HG03064 (cell line): ENCODE measurements around the gene TTC6.

Experiments
- ATAC-seq: cut with Tn5 transposase; IDR thresholded peaks from one replicate; pipeline ENCODE4 v1.9.1; 2021; ENCODE audit warnings: low read depth; ENCODE audit not compliant: unreplicated experiment

The TTC6 gene

DNA sequence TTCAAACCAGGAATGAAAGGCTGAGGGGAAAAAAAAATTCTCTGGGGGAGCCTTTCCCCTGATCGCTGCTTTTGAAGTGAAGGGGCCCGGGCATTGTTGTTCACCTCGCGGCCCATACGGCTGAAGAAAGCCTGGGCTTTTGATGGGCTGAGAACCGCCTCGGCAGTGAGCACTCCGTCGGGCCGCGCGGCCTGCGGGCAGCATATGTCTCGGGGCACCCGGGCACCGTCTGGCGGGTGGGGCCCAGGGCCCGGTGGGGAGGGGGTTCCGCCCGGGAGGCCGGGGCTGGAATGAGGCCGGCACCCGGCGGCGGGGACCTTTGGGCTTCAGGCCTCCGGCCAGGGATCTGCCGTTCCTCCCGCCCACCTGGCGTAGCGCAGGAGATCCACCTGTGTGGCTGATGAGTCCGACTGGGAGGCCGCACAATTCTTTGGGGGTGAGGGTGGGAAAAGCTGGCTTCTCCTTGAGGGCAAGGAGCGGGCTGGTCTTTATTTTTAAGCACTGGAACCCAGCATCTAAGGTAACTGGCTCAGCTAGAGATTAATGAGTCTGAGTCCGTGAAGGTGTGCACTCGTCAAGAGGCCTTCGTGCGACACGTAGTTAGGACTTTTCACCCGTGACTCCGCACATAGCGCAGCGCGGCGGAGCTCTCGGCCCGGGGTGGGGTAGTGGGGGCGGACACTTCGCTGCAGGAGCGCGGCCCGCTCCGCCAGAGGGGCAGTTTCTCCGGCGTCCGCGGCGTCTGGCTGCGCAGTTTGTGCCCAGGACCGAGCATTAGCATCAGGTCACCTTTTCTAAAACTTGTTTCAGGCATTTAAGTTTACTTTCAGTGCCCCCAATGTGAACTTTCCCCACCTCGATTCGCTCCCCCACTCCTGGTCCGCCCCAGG, 11.0 kb upstream of the TTC6 start:
- no peak for ATAC-seq

DNA sequence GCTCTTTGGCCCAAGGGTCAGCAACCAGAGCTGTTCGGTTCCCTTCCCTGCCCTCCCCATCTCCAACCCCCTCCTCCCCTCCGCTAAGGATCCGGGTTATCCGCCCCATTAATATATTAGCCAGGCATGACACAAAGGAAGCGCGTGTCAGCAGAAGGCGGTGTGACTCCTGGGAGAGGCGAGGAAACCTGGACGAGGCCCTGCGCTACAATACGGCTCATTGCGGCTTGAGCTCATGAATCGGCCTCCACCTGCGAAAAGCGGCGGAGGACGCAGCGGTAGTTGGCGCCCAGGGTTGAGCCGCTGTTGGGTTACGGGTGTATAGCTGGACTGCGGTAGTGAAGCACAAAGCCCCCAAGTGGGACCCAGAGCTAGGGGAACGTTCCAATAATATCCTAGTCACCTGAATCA, 10.3 kb upstream of the TTC6 start:
- no peak for ATAC-seq

DNA sequence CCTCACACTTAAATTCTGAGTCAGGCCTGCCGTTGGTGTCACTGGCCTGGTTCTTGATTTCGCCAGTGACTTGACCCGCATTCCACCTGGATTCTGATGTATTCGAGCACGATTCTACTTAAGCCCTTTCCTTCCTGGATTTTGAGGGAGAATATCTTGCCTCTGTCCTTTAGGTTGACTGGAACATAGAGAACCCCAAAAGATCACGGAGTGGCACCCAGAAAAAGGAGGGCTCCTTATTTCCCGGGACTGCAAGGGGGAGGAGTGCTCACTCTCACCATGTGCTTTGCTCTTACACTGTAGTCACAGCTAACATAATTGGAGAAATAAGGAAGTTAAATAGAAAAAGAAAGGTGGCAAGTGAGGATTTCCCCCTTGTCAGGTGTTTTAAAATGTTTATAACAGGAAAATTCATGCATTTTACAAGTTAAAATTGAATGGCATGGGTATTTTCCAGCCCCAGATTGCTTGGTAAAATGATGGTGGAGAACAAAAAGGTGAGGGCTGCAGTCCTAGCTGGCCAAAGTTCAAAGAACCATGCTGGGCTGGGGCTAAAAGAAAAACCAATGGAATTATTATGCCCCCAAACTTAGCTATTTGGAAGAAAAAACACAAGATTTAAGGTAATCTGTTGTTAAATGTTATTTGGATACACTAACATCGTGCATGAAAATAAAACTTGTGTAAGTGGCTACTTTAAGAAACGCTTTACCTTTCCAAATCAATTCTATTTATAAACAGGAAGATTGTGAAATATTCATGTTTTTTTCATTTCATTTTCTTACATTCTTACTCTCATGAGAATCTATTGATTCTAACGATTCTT, 9.2 kb upstream of the TTC6 start:
- no peak for ATAC-seq

DNA sequence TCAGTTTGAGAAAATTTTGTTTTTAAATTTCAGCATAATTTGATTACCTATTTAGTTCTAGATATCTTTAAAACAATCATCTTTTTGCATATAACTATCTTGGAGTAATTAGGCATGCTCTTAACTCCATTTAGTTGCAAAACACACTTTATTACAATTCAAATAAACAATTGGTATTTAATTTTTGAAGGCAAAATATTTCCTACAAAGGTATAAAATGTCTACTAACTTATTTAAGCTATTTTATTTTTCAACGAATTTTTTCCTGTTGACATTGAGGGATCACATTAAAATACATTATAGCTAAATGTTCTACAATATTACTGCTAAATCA, 8.7 kb upstream of the TTC6 start:
- no peak for ATAC-seq

DNA sequence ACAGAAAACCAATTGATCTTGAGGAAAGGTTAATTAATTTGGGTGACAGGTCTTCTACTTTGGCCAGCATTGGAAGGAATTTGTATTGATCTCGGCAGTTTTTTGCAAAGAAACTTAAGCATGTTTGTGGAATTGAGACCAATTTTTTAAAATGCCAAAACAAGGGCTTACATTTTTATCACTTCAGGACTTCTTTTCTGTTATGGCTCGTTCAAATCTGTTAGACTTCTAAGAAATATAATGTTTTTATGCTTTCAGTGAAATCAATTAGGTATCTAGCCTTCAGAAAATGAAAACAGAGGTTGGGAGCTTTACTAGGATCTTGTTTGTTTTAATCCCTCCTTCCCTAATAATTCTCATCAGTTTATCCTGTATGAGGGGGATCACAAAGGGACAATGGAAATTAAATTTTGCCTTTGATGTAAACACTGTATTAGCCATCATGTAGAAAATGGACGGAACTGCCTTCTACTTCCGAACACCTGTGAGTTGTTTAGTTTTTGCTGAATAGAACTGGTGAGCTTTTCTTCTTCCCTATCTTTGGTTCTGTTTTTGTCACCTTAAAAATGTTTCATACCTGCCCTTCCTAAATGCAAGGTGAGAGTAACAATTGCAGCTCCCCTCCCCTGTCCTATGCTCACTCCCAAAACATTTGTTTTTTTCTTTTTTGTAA, 8.2 kb upstream of the TTC6 start:
- no peak for ATAC-seq

DNA sequence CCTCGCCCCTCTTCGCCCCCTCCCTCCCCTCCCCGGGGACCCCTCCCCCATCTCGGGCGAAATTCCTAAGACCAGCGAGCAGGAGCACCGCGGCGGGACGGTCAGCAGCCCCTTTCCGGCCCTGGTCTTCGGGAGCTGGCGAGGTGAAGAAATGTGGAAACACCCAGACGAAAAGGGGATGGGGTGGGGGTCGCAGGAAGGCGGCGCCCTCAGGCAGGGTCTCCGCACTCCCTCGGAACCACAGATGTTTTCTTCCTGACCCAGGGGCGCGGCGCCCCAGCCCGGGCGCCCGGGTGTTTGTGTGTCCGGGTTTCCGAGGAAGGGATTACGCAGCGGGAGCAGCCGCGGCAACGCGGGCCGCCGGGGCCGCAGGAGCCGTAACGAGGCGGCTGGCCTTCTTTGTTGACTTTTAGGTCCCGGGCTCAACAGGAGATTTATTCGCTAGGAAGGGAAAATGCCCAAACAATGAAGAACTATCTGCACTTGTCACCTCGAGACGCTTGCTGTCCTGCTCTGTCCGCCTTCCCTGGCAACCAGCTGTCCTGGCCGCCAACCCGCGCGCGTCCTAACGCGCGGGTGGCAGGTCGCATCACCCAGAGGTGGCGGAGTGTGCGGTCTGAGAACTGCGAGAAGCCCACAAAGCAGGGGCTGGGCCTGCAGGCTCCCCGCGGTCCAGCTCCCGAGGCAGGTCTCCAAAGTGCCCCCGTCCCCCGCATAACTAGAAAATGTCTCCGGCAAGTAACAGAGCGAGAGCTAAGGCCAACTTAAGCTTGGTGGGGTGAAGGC, 7.4 kb upstream of the TTC6 start:
- no peak for ATAC-seq

DNA sequence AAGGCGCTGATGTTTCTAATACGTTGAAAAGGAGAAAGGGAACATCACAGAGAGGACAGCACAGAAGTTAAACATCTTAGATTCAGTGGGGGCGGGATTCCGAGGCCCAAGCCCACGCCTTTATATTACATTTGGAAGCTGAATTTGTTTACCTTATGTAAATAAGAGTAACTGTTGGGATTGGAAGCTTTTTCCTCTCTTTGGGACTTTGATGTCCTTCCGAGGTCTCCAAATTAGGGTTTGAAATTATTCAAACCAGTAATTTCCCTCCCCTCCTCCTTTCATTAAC, 6.8 kb upstream of the TTC6 start:
- no peak for ATAC-seq

DNA sequence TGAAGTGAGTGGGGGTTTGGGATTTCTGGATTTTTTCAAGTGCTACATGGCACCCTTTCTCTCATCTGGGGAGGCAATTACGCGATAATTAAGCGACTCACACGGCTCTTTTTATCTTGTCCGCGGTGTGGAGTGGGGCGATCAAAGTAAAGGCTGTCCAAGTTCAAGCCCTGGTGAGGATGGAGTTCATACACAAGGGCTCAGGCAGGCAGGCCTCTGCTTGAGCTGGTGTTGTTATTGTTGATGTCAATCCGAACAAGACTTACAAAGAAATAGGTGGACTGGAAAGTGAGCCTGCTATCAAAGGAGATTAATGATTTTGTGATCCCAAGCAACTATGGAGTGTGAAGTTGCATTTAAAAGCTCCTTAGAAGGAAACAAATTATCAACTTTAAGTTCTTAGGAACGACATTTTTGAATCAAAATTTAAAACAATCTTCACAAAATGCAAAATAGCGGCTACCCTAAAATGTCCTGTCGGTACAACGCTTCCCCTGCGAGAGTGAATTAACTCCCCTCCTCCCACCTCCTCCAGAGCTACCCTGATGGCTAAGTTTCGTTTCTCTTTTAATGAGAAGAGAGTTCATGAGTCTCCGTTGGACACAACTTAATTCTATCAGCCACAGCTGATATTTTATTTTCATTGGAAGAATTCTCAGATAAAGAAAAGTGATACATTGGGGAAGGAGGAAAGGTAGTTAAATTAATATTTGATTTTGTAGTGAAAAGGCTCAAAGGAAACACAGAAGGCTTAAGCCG, 6.3 kb upstream of the TTC6 start:
- ATAC-seq = no peak

DNA sequence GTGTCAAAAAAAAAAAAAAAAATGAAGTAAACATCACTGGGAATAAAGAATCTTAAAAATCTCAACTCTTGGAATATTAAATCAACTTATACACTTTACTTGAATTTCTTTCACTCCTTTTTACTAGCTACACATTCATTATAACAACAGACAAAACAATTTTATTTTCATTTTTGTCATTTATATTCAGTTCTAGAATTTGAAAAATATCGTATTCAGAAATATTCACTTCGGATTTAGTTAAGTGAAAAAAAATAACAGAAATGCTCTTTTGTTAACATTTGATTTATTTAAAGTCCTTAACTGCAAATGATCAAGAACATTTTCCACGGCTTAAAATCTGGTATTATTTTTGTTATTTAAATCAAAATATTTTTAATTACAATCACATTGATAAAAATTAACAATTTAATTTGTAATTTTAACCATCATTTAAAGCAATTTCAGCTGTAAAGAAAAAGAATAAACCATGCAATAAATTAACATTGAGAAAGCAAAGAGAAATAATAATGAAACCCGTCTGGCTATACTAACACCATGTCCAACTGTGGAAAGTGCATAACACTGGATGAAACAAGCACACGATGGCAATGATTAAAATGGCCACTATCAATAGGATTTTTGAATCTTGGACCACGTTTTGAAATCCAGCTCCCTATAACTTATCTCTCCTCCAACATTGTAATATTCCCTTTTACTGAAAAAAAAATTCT, 5.6 kb upstream of the TTC6 start:
- no peak for ATAC-seq

DNA sequence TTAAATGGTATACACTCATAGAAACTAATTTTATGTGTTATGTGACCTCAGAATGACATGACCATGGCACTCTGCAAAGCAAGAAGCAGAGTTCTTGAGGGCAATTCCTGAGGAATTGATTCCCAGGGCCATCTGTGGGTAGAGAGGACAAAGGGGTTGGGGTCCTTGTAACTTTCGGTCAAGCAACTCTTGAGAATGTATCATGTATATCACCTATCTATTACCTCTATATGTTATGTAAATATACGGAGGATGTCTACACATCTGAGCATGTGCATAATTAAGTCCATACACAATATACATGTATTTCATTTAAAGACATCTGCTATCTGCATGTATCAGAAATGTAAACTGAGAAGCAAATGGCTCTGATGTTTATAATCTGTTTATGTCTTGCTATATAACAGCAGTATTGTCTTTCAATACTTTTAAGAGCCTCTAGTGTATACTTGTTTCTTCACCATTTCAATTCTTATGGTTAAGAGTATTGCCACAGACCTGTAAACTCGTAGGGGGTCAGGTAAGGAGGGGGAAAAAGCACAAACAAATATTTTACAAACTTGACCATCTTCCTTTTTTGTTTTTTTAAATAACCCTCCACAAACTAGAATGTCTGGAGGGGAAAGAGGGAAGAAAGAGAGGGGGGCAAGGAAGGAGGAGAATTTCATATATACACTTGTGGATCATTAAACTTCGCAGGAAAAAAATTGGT, 4.8 kb upstream of the TTC6 start:
- ATAC-seq = no peak

DNA sequence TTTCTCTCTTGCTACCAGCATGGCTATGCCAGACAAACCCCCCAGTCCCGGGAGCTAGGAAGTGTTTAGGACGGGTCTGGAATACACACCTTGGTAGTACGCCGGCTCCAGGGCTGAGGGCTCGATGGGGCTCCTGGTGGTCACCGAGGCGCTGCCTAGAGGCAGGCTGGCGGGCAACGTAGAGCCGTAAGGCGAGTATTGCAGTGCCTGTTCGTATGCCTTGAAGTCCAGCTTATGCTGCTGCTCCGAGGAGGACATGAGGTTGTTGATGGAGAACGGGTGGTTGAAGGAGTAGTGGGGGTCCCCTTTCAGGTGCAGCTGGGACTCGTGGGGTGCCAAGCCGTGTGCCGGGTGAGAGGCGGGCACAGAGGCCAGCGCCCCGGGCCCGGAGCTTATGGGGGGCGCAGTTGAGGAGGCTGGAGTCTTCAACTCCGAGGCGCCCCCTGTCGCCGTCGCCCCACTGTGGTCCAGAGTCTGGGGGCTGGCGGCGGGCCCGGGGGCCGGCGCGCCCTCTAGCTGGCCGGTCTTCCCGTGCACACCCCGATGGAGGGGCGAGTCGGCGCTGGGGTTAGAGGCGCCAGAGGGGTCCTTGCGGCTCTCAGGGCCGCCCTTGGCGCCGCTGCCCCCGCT, 4.0 kb upstream of the TTC6 start:
- ATAC-seq = no peak

DNA sequence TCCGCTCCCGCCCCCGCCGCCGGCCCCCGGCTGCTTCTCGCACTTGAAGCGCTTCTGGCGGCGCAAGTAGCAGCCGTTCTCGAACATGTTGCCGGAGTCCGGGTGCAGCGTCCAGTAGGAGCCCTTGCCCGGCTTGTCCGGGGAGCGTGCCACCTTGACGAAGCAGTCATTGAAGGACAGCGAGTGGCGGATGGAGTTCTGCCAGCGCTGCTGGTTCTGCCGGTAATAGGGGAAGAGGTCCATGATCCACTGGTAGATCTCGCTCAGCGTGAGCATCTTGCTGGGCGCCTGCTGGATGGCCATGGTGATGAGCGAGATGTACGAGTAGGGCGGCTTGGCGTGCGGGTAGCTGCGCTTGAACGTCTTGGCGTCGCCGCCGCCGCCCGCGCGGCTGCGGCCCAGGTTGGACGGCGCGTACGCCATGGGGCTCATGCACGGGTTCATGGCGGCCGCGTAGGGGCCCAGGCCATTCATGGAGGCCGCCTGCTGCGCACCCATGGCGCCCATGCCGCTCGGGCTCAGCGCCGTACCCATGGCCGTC, 3.4 kb upstream of the TTC6 start:
- ATAC-seq = no peak

DNA sequence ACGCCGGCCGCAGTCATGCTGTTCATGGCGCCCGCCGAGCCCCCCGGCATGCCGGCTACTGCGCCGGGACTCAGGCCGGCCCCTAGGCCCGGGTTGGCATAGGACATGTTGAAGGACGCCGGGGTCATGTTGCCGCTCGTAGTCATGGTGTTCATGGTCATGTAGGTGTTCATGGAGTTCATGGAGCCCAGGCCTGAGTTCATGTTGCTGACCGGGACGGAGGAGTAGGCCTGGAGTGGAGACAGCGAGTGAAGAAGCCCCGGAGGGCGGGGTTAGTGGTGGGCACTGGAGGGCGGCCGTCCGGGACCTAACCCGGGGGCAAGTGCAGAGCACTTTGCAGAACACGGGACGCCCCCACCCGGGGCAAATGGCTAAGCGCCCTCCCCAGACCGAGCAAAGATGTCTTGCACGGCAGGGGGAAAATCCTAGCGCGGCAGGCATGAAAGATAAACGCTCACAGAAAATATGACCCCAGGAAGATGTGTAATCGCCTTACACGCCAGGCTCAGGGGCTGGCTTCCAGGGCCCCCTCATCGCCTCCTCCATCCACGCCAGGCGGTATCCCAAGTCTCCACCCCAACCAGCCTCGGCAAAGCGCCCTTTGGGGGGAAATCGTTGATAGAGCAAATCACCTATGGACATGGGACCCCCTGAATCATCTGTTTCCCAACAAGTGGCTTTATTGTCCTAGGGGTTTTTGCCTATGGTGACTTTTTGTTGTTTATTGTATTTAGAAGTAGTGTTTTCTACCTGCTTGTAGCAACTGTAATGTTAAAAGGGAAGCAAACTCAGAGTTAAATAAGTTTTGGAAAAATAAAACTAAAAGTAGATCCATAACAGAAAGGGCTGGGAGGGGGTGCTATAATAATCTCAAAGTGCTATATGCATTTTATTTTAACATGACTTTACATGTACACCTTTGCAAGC, 2.7 kb upstream of the TTC6 start:
- no peak for ATAC-seq

DNA sequence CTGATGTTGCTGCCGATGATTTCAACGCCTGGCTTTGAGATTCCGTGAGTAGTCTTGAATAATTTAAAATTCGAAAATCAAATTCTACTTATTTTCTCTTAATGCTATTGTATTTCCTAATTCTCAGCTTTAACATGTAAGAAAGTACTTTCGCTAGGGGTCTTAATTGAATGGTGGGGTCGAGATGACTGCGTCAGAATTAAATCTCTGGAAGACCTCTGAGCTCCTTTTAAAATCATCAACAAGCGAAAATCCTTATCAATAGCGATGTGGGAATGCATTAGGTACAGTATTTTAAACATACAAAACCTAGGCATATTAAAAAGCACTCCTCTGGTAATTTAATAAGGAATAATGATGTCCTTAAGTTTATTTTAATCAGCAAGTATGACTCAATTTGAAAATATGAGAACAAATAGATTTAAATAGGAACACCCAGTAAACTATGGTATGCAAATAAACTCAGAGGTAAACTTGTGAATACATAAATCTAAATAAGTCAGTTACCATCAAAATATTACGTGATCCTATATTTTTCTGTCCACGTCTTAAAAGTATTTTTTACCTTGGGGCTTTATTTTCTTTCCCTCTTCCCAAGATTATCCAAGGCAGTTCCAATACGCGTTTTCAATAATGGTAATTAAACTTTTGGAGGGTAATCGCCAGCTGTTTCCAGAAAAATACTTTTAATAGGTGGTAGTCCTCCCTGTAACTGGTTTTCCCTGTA, 1.8 kb upstream of the TTC6 start:
- no peak for ATAC-seq

DNA sequence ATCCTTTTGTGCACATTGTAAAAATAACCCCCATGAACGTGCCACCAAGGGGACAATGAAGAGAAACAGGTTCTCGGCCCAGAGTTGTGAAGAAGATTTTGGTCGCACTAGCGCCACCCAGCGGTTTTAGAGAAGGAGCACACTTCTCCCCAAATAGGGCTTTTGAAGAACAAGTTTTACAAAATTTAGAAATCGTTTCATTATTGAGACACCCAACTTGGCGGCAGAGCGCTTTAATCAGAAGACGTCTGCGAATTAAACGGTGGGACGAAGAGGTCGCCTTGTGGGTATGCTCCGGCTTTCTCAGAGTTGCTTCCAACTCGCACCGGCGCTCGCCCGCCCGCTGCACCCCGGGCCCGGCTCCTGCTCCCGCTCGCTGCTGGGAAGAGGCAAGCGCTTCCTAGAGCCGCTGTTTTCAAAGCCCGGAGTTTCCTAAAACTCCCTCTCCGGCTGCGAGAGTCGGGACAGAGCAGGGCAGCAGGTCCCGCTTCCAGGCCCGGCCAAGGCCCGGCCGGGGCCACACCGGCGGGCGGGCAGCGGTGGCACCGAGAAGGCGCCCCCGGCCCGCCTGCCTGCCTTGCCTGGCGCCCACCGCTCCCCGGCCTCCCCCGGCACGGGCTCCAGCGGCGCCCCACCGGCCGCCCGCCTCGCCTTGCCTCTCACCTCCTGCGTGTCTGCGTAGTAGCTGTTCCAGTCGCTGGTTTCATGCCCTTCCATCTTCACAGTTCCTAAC, 1.0 kb upstream of the TTC6 start:
- no peak for ATAC-seq
